Heart right ventricle (tissue), 16 donors: ENCODE measurements around the gene TPRG1. TPM values are rescaled to one million over a fixed set of nuclear protein-coding genes. Genes with fewer than 3 reads are reported as not detected.
A peak's percentile ranks its signal among the peaks of the same experiment; 100 is the strongest.

Experiments
- ATAC-seq, 8 donors: fragments of 200-7000 bp; cut with Tn5 transposase; one replicate each; pipeline ENCODE4 v1.9.1; 2020; ENCODE audit warnings: mild to moderate bottlenecking in 8 of 8, moderate library complexity in 8 of 8, moderate number of reproducible peaks in 1 of 8
- DNase-seq, 2 donors: peaks; one replicate each; pipeline ENCODE4 v3.0.0-alpha.2; 2020
- H3K27ac ChIP-seq, 10 donors: fragments of 200-600 bp; sonication (generic) in 2 of 10; one replicate each; pipeline versions ENCODE4 v1.5.0 to v1.8.0; 2020 to 2022; ENCODE audit warnings: mild to moderate bottlenecking in 3 of 10
- H3K27me3 ChIP-seq, 7 donors: fragments of 200-600 bp; one replicate each; pipeline ENCODE4 v1.8.0; 2021 to 2022; ENCODE audit warnings: mild to moderate bottlenecking in 2 of 7
- H3K36me3 ChIP-seq, 9 donors: fragments of 200-600 bp; sonication (generic) in 1 of 9; one replicate each; pipeline versions ENCODE4 v1.5.0 to v1.8.0; 2020 to 2022; ENCODE audit warnings: mild to moderate bottlenecking in 2 of 9
- H3K4me1 ChIP-seq, 9 donors: fragments of 200-600 bp; sonication (generic) in 1 of 9; one replicate each; pipeline versions ENCODE4 v1.5.0 to v1.8.0; 2020 to 2022; ENCODE audit warnings: mild to moderate bottlenecking in 4 of 9
- H3K4me3 ChIP-seq, 10 donors: fragments of 200-600 bp; sonication (generic) in 2 of 10; one replicate each; pipeline versions ENCODE4 v1.5.0 to v1.8.0; 2020 to 2022; ENCODE audit warnings: mild to moderate bottlenecking in 7 of 10, moderate library complexity in 2 of 10
- H3K9me3 ChIP-seq, 11 donors: fragments of 200-600 bp in 10 of 11; sonication (generic) in 2 of 11; one replicate each; pipeline versions ENCODE4 v1.5.0 to v1.8.0; 2013 to 2022; ENCODE audit warnings: mild to moderate bottlenecking in 2 of 11, control low read depth in 1 of 11, moderate library complexity in 1 of 11
- CTCF ChIP-seq, 9 donors: fragments of 200-600 bp; sonication (generic) in 2 of 9; IDR thresholded peaks; one replicate each; pipeline versions ENCODE4 v1.5.0 to v1.8.0; 2021 to 2022; ENCODE audit warnings: antibody characterized with exemption in 9 of 9, mild to moderate bottlenecking in 5 of 9, moderate library complexity in 1 of 9
- WGBS, 2 donors: extraction: QIAGEN DNeasy Blood & Tissue Kit; methylation state at CpG; one replicate each; pipeline ENCODE4 v1.1.7; 2013; ENCODE audit warnings: inconsistent platforms in 1 of 2; 5-methylcytosine and 5-hydroxymethylcytosine counted together
- intact Hi-C, 10 donors: fragments of 100-400 bp; cut with DNase I; formaldehyde crosslinking; loops; one replicate each; pipeline versions ENCODE4 v1.11.1 to v1.14.2; 2022
- polyA plus RNA-seq, 2 donors: library from polyadenylated mRNA; stranded (reverse); fragments of 200-250 nt; gene quantifications; one replicate each; pipeline ENCODE4 v1.2.3, GENCODE V29; 2013
- total RNA-seq, 10 donors: library from RNA; stranded (reverse); fragmentation: NEBNext Ultra II Directional in 3 of 10; extraction: Animal tissue kit (Norgen Biotek cat#: 25700) in 3 of 10; gene quantifications; one replicate each; pipeline versions ENCODE4 v1.2.1 to v1.2.4, GENCODE V29; 2021 to 2023
- donor health status: Arrhythmogenic right ventricular cardiomyopathy.
- donor health status: ischemic (EF 13 %, LVEDD 7.1; RV severe dilation, severe dysfunction).
- donor health status: healthy with polysubstance abuse.
- donor health status: DM: no; HTN: yes; CAD: no.
- donor health status: DM: no; HTN: no; CAD: no.
- donor health status: ischemic (EF 25% LVEDD 6.9; RV normal size, moderate dysfunction).
- donor health status: ischemic (EF 25% LVEDD 5.7; RV mildly dilated, moderate dysfunction).
- donor health status: healthy.
- donor health status: DM: yes; HTN: yes; CAD: no.
- donor health status: Ischemic cardiomyopathy.
- donor health status: ischemic (EF 35%, LVEDD 5.7; RV mildly dilated, moderate dysfunction).
- donor health status: nonischemic (EF 11% LVEDD 7.7; RV severe dilation, severe dysfunction).
- donor health status: DM: yes; HTN: yes; CAD: no.
- donor health status: PGD.
- donor health status: ischemic (EF 29% LVEDD 5.4; RV normal size, mild dysfunction).
- donor health status: nonischemic (EF 23%, LVEDD 6.1; RV moderate dilation, normal function).

TPRG1 gene
- total and polyA plus RNA-seq, 12 donors = 0.62 to 3.1 (median 1.8) TPM

- peak in 2 of 9 donors; percentile 22 to 26 for TF ChIP-seq CTCF (IDR thresholded peaks at IDR 0.05)
- DNase-seq = no peak
- Histone ChIP-seq H3K27me3 (no peaks in the 10 kb centered on the region), H3K27ac (peak overlapping the region in 1 of 10 donors; percentile 17), H3K9me3 (no peaks in the 10 kb centered on the region), H3K36me3 (no peaks in the 10 kb centered on the region), H3K4me1 (no peaks in the 10 kb centered on the region), H3K4me3 (no peak overlapping the region)
- ATAC-seq = peak in 2 of 8 donors; percentile 20 to 33
- intact Hi-C loops = no loop called here
- 65 to 66% methylated on average over 3 of the region's 3 CpGs for WGBS, 2 donors
Observed at GRCh38 chr3:189365609-189366564, 194.1 kb downstream of the TPRG1 start.

GRCh38 chr3:189368384-189368783 lies 196.6 kb downstream of the TPRG1 start:
- Histone ChIP-seq H3K27me3 (no peaks in the 10 kb centered on the region), H3K27ac (no peak overlapping the region), H3K4me3 (no peak overlapping the region), H3K4me1 (no peaks in the 10 kb centered on the region), H3K9me3 (no peaks in the 10 kb centered on the region), H3K36me3 (no peaks in the 10 kb centered on the region)
- intact Hi-C loops = no loop called here
- no peak for TF ChIP-seq CTCF (IDR thresholded peaks at IDR 0.05)
- no peak for ATAC-seq
- 73 to 79% methylated on average over 4 of the region's 4 CpGs for WGBS, 2 donors
- DNase-seq = no peak

GRCh38 chr3:189369636-189370035 lies 197.9 kb downstream of the TPRG1 start:
- WGBS, 2 donors = 88 to 90% methylated on average over 5 of the region's 5 CpGs

GRCh38 chr3:189372243-189372642 lies 200.5 kb downstream of the TPRG1 start:
- Histone ChIP-seq H3K4me1 (no peaks in the 10 kb centered on the region), H3K9me3 (peaks cover 0 to 10% (median 0%) of the 10 kb centered on the region in 11 donors), H3K27ac (no peak overlapping the region), H3K4me3 (no peak overlapping the region), H3K36me3 (no peaks in the 10 kb centered on the region), H3K27me3 (no peaks in the 10 kb centered on the region)
- intact Hi-C loops = no loop called here
- 49 to 57% methylated on average over 3 of the region's 3 CpGs for WGBS, 2 donors
- no peak for ATAC-seq
- TF ChIP-seq CTCF (IDR thresholded peaks at IDR 0.05) = no peak
- DNase-seq = no peak

More at GRCh38 chr3:189369636-189370035, 197.9 kb downstream of the TPRG1 start:
- Histone ChIP-seq H3K4me1 (no peaks in the 10 kb centered on the region), H3K36me3 (no peaks in the 10 kb centered on the region), H3K27ac (no peak overlapping the region), H3K9me3 (no peaks in the 10 kb centered on the region), H3K4me3 (no peak overlapping the region), H3K27me3 (no peaks in the 10 kb centered on the region)
- ATAC-seq (no peak), DNase-seq (no peak)
- no peak for TF ChIP-seq CTCF (IDR thresholded peaks at IDR 0.05)
- intact Hi-C loops = no loop called here
